H1 (cell line): Measurements from ENCODE around the gene LRP5. TPM values are rescaled to one million over a fixed set of nuclear protein-coding genes. Genes with fewer than 3 reads are reported as not detected.

Source experiments
- CTCF ChIA-PET: fragments of 300-600 bp; sonication (Branson Sonifier 250); formaldehyde crosslinking; loops from one replicate; lab custom pipeline; 2021; ENCODE audit not compliant: partially characterized antibody; lab: Charles Lee
- POLR2A ChIA-PET: fragments of 300-600 bp; sonication (Branson Sonifier 250); formaldehyde crosslinking; loops from one replicate; lab custom pipeline; 2021; ENCODE audit warnings: inconsistent platforms; ENCODE audit not compliant: partially characterized antibody; lab: Charles Lee
- DNase-seq, 2 experiments: peaks; one replicate each; pipeline versions ENCODE4 v3.0.0 to v3.0.0-alpha.2; 2010 to 2022; ENCODE audit warnings: low spot score in 2 of 2, low read depth in 1 of 2, mixed read lengths in 1 of 2
- FAIRE-seq: peaks from 2 replicates; lab custom pipeline; 2011; peaks lifted over from hg19 to GRCh38; lab: Jason Lieb, UNC
- H2AFZ ChIP-seq: 2 replicates; pipeline ENCODE4 v1.8.1; 2012; ENCODE audit warnings: low read length, inconsistent platforms
- H2AK5ac ChIP-seq: 2 replicates; pipeline ENCODE4 v1.6.1; 2013; ENCODE audit warnings: low read depth, low read length
- H2BK120ac ChIP-seq: replicated peaks from 2 replicates; pipeline ENCODE3; 2013; ENCODE audit warnings: low read depth, low read length, inconsistent platforms
- H2BK12ac ChIP-seq: 2 replicates; pipeline ENCODE4 v1.6.1; 2013; ENCODE audit warnings: low read depth, low read length
- H2BK15ac ChIP-seq: 2 replicates; pipeline ENCODE4 v1.6.1; 2013; ENCODE audit warnings: low read length
- H2BK20ac ChIP-seq: 2 replicates; pipeline ENCODE4 v1.6.1; 2013; ENCODE audit warnings: low read length
- H2BK5ac ChIP-seq: 2 replicates; pipeline ENCODE4 v1.6.1; 2013; ENCODE audit warnings: low read depth, low read length
- H3K14ac ChIP-seq: 2 replicates; pipeline ENCODE4 v1.6.1; 2013; ENCODE audit warnings: inconsistent platforms; ENCODE audit not compliant: insufficient read length
- H3K18ac ChIP-seq: 2 replicates; pipeline ENCODE4 v1.6.1; 2013; ENCODE audit warnings: low read length; ENCODE audit errors: extremely low read depth
- H3K23ac ChIP-seq: 2 replicates; pipeline ENCODE4 v1.6.1; 2013; ENCODE audit warnings: inconsistent platforms; ENCODE audit not compliant: insufficient read length
- H3K23me2 ChIP-seq: 2 replicates; pipeline ENCODE4 v1.6.1; 2013; ENCODE audit warnings: low read depth, low read length
- H3K27ac ChIP-seq: 2 replicates; pipeline ENCODE4 v1.6.1; 2011; ENCODE audit warnings: low read depth, low read length, inconsistent platforms
- H3K27me3 ChIP-seq, 4 experiments: replicated peaks in 1 of 4; 1 replicate in 1 of 4; 2 replicates in 3 of 4; pipeline versions ENCODE4 v1.6.1 to v1.8.1; 2011 to 2013; ENCODE audit warnings: low read length in 3 of 4, mild to moderate bottlenecking in 3 of 4, inconsistent platforms in 2 of 4, mixed read lengths in 2 of 4, moderate library complexity in 1 of 4; ENCODE audit not compliant: control insufficient read depth in 3 of 4, insufficient read depth in 3 of 4; ENCODE audit errors: extremely low read depth in 1 of 4
- H3K36me3 ChIP-seq, 4 experiments: 2 replicates each; pipeline versions ENCODE4 v1.6.1 to v1.8.1; 2011 to 2013; ENCODE audit warnings: mild to moderate bottlenecking in 4 of 4, low read length in 3 of 4, moderate library complexity in 2 of 4, control low read depth in 1 of 4, inconsistent platforms in 1 of 4; ENCODE audit not compliant: insufficient read depth in 4 of 4, control insufficient read depth in 2 of 4
- H3K4ac ChIP-seq: replicated peaks from 2 replicates; pipeline ENCODE3; 2013; ENCODE audit warnings: low read length, low read depth, mixed read lengths, inconsistent platforms; ENCODE audit not compliant: insufficient read length
- H3K4me1 ChIP-seq, 4 experiments: replicated peaks in 1 of 4; 1 replicate in 1 of 4; 2 replicates in 3 of 4; pipeline versions ENCODE4 v1.6.1 to v1.8.1; 2011 to 2013; ENCODE audit warnings: low read length in 3 of 4, inconsistent platforms in 2 of 4, mixed read lengths in 1 of 4; ENCODE audit not compliant: insufficient read depth in 4 of 4, control insufficient read depth in 3 of 4
- H3K4me2 ChIP-seq, 2 experiments: 2 replicates each; pipeline versions ENCODE4 v1.6.1 to v1.8.1; 2011 to 2013; ENCODE audit warnings: low read depth in 2 of 2, low read length in 2 of 2, control low read depth in 1 of 2, inconsistent platforms in 1 of 2, mild to moderate bottlenecking in 1 of 2; ENCODE audit not compliant: insufficient read depth in 1 of 2
- H3K4me3 ChIP-seq, 4 experiments: fragments of 200-600, 300-600 bp in 1 of 4; sonication (generic), shearing (Covaris generic), sonication (Bioruptor Twin) in 1 of 4; 2 replicates each; pipeline versions ENCODE4 v1.5.1 to v1.8.1; 2011 to 2016; ENCODE audit warnings: low read length in 4 of 4, low read depth in 3 of 4, control low read depth in 2 of 4, inconsistent platforms in 2 of 4, mild to moderate bottlenecking in 2 of 4, mixed read lengths in 1 of 4, moderate library complexity in 1 of 4; ENCODE audit not compliant: insufficient read depth in 2 of 4; ENCODE audit errors: extremely low read depth in 1 of 4
- H3K56ac ChIP-seq: replicated peaks from 2 replicates; pipeline ENCODE3; 2013; ENCODE audit warnings: low read depth, mild to moderate bottlenecking, mixed read lengths, low read length, inconsistent platforms; ENCODE audit not compliant: insufficient read length
- H3K79me1 ChIP-seq: 2 replicates; pipeline ENCODE4 v1.6.1; 2013; ENCODE audit warnings: low read depth, low read length, control low read depth
- H3K79me2 ChIP-seq, 2 experiments: 2 replicates each; pipeline versions ENCODE4 v1.6.1 to v1.8.1; 2012 to 2013; ENCODE audit warnings: low read length in 2 of 2, mild to moderate bottlenecking in 2 of 2, inconsistent platforms in 1 of 2; ENCODE audit not compliant: insufficient read depth in 2 of 2, control insufficient read depth in 1 of 2
- H3K9ac ChIP-seq, 4 experiments: replicated peaks in 1 of 4; 1 replicate in 1 of 4; 2 replicates in 3 of 4; pipeline versions ENCODE4 v1.6.1 to v1.8.1; 2011 to 2013; ENCODE audit warnings: low read depth in 3 of 4, low read length in 3 of 4, control low read depth in 2 of 4, mild to moderate bottlenecking in 2 of 4, moderate library complexity in 2 of 4, inconsistent platforms in 1 of 4; ENCODE audit errors: extremely low read depth in 1 of 4
- H3K9me3 ChIP-seq, 2 experiments: 2 replicates each; pipeline versions ENCODE4 v1.6.1 to v1.8.1; 2012 to 2013; ENCODE audit warnings: mild to moderate bottlenecking in 2 of 2, moderate library complexity in 2 of 2, control low read depth in 1 of 2, inconsistent platforms in 1 of 2, low read depth in 1 of 2, low read length in 1 of 2, mixed read lengths in 1 of 2; ENCODE audit not compliant: insufficient read depth in 2 of 2
- H4K20me1 ChIP-seq, 2 experiments: replicated peaks in 1 of 2; 2 replicates each; pipeline versions ENCODE3 to v1.8.1; 2011 to 2013; ENCODE audit warnings: inconsistent platforms in 2 of 2, low read length in 2 of 2, mild to moderate bottlenecking in 1 of 2; ENCODE audit not compliant: insufficient read depth in 2 of 2, control insufficient read depth in 1 of 2
- H4K5ac ChIP-seq: 2 replicates; pipeline ENCODE4 v1.6.1; 2013; ENCODE audit warnings: low read length, low read depth, mixed read lengths, inconsistent platforms; ENCODE audit not compliant: insufficient read length
- H4K8ac ChIP-seq: 2 replicates; pipeline ENCODE4 v1.8.0; 2013; ENCODE audit warnings: mild to moderate bottlenecking, moderate library complexity, low read length, inconsistent platforms; ENCODE audit not compliant: insufficient read depth; ENCODE audit errors: extremely low read depth
- H4K91ac ChIP-seq: replicated peaks from 2 replicates; pipeline ENCODE3; 2013; ENCODE audit warnings: low read length, mixed read lengths, inconsistent platforms; ENCODE audit not compliant: insufficient read length
- BRCA1 ChIP-seq: IDR thresholded peaks from 2 replicates; pipeline ENCODE4 v1.6.1; 2012; ENCODE audit warnings: low read depth, low read length, improper control_type of control experiment
- EZH2 ChIP-seq: fragments of 200-600 bp; sonication (generic); IDR thresholded peaks from 2 replicates; pipeline ENCODE4 v1.7.1; 2012; ENCODE audit warnings: low read depth, mild to moderate bottlenecking, moderate library complexity, low read length, inconsistent platforms; ENCODE audit not compliant: severe bottlenecking
- HDAC6 ChIP-seq: IDR thresholded peaks from one replicate; pipeline ENCODE4 v1.7.1; 2012; ENCODE audit warnings: low read depth, mild to moderate bottlenecking, inconsistent platforms, low read length, moderate library complexity
- MAFK ChIP-seq: IDR thresholded peaks from 2 replicates; pipeline ENCODE4 v1.6.1; 2012; ENCODE audit warnings: low read depth, mild to moderate bottlenecking, improper control_type of control experiment, low read length
- POLR2AphosphoS5 ChIP-seq: IDR thresholded peaks from 2 replicates; pipeline ENCODE4 v1.6.1; 2011; ENCODE audit warnings: low read depth, low read length
- SP2 ChIP-seq: IDR thresholded peaks from 2 replicates; pipeline ENCODE4 v1.6.1; 2012; ENCODE audit warnings: mild to moderate bottlenecking, low read length, inconsistent platforms
- ZNF274 ChIP-seq: IDR thresholded peaks from 2 replicates; pipeline ENCODE4 v1.7.0; 2012; ENCODE audit warnings: low read length, borderline replicate concordance; ENCODE audit errors: extremely low read depth
- WGBS, 2 experiments: shearing (Covaris generic) in 1 of 2; methylation state at CpG; one replicate each; pipeline versions ENCODE4 v1.1.6 to v1.1.7; 2013 to 2015; ENCODE audit warnings: low lambda C conversion rate in 2 of 2, mixed read lengths in 2 of 2, inconsistent platforms in 1 of 2, low coverage in 1 of 2, missing lambda C conversion rate in 1 of 2; ENCODE audit not compliant: insufficient replicate concordance in 2 of 2, insufficient coverage in 1 of 2, insufficient read length in 1 of 2; ENCODE audit errors: extremely low coverage in 1 of 2, missing lambda C conversion rate in 1 of 2; 5-methylcytosine and 5-hydroxymethylcytosine counted together
- polyA plus RNA-seq, 7 experiments: library from polyadenylated mRNA; depleted of rRNA in 3 of 7; stranded (reverse) in 5 of 7; unstranded in 2 of 7; fragments of >200 nt in 5 of 7; fragments of 200-250 nt in 2 of 7; gene quantifications; 1 replicate in 5 of 7; 2 replicates in 1 of 7; 4 replicates in 1 of 7; pipeline versions ENCODE4 v1.2.1 to v1.2.3, GENCODE V29; 2011 to 2013; ENCODE audit warnings: missing spikeins in 2 of 7, mixed read lengths in 2 of 7
- total RNA-seq: library from RNA; stranded (reverse); fragmentation: NEBNext Ultra II Directional; extraction: Animal tissue kit (Norgen Biotek cat#: 25700); gene quantifications from 2 replicates; pipeline ENCODE4 v1.2.1, GENCODE V29; 2021
- TF ChIP-seq, protein P1 (sequence below), 3 experiments: IDR thresholded peaks; 1 replicate in 2 of 3; 2 replicates in 1 of 3; pipeline versions ENCODE4 v1.5.1 to v1.6.1; 2011; ENCODE audit warnings: low read length in 3 of 3, mild to moderate bottlenecking in 3 of 3, inconsistent platforms in 2 of 3, low read depth in 1 of 3, moderate library complexity in 1 of 3; ENCODE audit not compliant: insufficient read depth in 1 of 3; ENCODE audit errors: control extremely low read depth in 1 of 3

Gene LRP5
- total and polyA plus RNA-seq, 2 of the 8 experiments (the other 6 are each of a cell fraction or from before 2014, with no cell fraction given), result 19.0 to 38.9 TPM

DNA sequence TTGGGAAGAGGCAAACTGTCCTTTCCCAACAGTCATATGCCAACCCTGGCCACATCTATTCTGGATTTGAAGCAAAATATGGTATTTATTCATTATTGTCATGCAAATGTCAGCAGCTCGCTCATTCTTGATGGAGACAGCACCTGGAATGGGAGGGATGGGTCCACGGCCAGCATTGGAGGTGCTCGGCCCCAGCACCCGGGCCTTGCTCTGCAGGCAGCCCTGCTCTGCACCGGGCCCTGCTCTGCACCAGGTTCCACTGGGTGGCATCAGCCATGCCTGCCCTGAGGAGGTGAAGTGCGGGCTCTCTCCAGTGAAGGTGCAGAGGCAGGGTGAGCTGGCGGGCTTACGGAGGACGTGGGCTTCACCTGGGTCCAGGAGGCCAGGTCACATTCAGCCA is 19.8 kb downstream of the LRP5 start:
- Histone ChIP-seq H3K9ac (no peak overlapping the region), H2AFZ (no peak overlapping the region), H4K5ac (peak overlapping the region; percentile 48), H2BK20ac (no peak overlapping the region), H3K79me1 (peaks cover 11% of the 10 kb centered on the region), H3K79me2 (peaks cover 0 to 55% of the 10 kb centered on the region in 2 experiments; a peak in 2 of 4 replicates), H4K20me1 (no peaks in the 10 kb centered on the region), H3K14ac (no peak overlapping the region), H2AK5ac (peak overlapping the region; percentile 78; the same call in 1 of the 2 replicates), H2BK120ac (peak overlapping the region; percentile 28), H3K36me3 (no peaks in the 10 kb centered on the region), H2BK12ac (peak overlapping the region; percentile 98; the same call in 1 of the 2 replicates), H3K4me2 (no peak overlapping the region; a peak in 1 of 4 replicates), H3K4ac (peak overlapping the region; percentile 72), H4K91ac (peak overlapping the region; percentile 62), H3K4me3 (no peak overlapping the region), H3K23ac (no peak overlapping the region), H3K56ac (no peak overlapping the region), H3K23me2 (no peaks in the 10 kb centered on the region), H3K27me3 (no peaks in the 10 kb centered on the region), H2BK5ac (peak overlapping the region; percentile 57; the same call in 1 of the 2 replicates), H4K8ac (0 out of 2 replicates have a peak overlapping the region, but pooled peaks have one; percentile 18), H2BK15ac (0 out of 2 replicates have a peak overlapping the region, but pooled peaks have one; percentile 54), H3K18ac (0 out of 2 replicates have a peak overlapping the region, but pooled peaks have one; percentile 39), H3K9me3 (no peaks in the 10 kb centered on the region), H3K27ac (no peak overlapping the region), H3K4me1 (peaks cover 31 to 51% (median 37%) of the 10 kb centered on the region in 4 experiments)
- no peak for DNase-seq
- CTCF ChIA-PET, result interaction anchor here (1.0 to 2.2 kb wide), 6 partner anchors 33 to 114 kb away, joined by 3 to 9 read pairs (median 4); no protein-coding TSS in a partner anchor
- no peak for FAIRE-seq
- POLR2A ChIA-PET, result interaction anchor here (1.2 to 2.4 kb wide), 3 partner anchors 10 to 19 kb away, joined by 3 to 8 read pairs (median 5); no protein-coding TSS in a partner anchor
- 89% methylated on average over 9 of the region's 9 CpGs; no CpG with 5 or more reads in 1 of the 2 experiments for WGBS, 2 experiments
- TF ChIP-seq HDAC6, result no peak
- TF ChIP-seq, protein P1, sequence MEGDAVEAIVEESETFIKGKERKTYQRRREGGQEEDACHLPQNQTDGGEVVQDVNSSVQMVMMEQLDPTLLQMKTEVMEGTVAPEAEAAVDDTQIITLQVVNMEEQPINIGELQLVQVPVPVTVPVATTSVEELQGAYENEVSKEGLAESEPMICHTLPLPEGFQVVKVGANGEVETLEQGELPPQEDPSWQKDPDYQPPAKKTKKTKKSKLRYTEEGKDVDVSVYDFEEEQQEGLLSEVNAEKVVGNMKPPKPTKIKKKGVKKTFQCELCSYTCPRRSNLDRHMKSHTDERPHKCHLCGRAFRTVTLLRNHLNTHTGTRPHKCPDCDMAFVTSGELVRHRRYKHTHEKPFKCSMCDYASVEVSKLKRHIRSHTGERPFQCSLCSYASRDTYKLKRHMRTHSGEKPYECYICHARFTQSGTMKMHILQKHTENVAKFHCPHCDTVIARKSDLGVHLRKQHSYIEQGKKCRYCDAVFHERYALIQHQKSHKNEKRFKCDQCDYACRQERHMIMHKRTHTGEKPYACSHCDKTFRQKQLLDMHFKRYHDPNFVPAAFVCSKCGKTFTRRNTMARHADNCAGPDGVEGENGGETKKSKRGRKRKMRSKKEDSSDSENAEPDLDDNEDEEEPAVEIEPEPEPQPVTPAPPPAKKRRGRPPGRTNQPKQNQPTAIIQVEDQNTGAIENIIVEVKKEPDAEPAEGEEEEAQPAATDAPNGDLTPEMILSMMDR (IDR thresholded peaks at IDR 0.05; ENCODE audit: control extremely low read depth in 1 of 3, insufficient read depth in 1 of 3, low read depth in 1 of 3, low read length in 3 of 3), result no peak
- TF ChIP-seq ZNF274, result no peak
- no peak for TF ChIP-seq POLR2AphosphoS5
- TF ChIP-seq MAFK, result no peak
- TF ChIP-seq BRCA1, result no peak
- no peak for TF ChIP-seq SP2
- no peak for TF ChIP-seq EZH2
